ENCODE data around the gene MFSD2A.

The MFSD2A gene

DNA sequence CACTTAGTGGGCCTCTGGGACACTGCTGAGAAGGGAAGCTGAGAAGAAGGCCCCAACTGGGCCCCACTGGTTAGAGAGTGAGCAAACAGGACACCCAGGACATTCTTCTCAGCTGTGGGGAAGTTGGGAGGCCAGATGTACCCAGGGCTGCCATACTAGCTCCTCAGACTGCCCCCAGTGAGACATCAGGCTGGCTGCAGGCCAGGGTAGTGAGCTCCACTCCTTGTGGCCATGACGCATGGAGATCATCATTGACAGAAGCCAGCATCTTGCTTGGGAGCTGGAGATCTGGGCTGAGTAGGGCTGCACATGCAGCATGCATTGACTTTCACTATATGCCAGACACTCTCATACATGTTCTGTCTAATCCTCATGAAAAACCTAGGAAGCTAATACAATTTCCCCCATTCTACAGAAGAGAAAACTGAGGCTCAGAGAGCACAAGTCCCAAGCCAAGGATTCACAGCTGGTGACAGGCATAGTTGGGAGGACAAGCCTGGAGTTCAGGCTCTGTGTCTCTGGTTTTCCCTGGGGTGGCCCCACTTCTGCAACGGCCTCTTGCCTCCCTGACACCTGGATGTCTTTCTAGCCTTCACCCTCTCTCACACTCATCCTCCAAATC lies 29.1 kb upstream of the MFSD2A start:
- Histone ChIP-seq H3K36me3 (ENCODE audit: insufficient read depth, low read length) (no peaks in the 10 kb centered on the region), H3K79me2 (ENCODE audit: insufficient read depth, low read length) (no peaks in the 10 kb centered on the region), H3F3A (ENCODE audit: low read depth) (no peaks in the 10 kb centered on the region), H2AFZ (ENCODE audit: low read length) (no peak overlapping the region), H3K9me3 (ENCODE audit: insufficient read depth, low read depth, low read length) (no peaks in the 10 kb centered on the region), H3K4me2 (ENCODE audit: low read depth, low read length, poor library complexity, severe bottlenecking) (no peak overlapping the region), H4K20me1 (ENCODE audit: insufficient read depth, low read length, poor library complexity, severe bottlenecking) (no peaks in the 10 kb centered on the region), H3K4me1 (ENCODE audit: insufficient read depth, low read length, poor library complexity, severe bottlenecking) (no peaks in the 10 kb centered on the region), H3K27me3 (ENCODE audit: insufficient read depth, low read length, poor library complexity, severe bottlenecking) (no peaks in the 10 kb centered on the region), H3K9ac (ENCODE audit: low read depth, low read length, poor library complexity, severe bottlenecking) (no peak overlapping the region), H3K4me3 (ENCODE audit: low read length, poor library complexity, severe bottlenecking) (no peak overlapping the region), H3K9me2 (replicated peaks; ENCODE audit: low read depth, low read length) (no peaks in the 10 kb centered on the region)
- no peak for TF ChIP-seq CTCF (conservative IDR thresholded peaks at IDR 0.05; ENCODE audit: low read length)
- no peak for TF ChIP-seq EZH2phosphoT487 (IDR thresholded peaks at IDR 0.05; ENCODE audit: borderline replicate concordance)

DNA sequence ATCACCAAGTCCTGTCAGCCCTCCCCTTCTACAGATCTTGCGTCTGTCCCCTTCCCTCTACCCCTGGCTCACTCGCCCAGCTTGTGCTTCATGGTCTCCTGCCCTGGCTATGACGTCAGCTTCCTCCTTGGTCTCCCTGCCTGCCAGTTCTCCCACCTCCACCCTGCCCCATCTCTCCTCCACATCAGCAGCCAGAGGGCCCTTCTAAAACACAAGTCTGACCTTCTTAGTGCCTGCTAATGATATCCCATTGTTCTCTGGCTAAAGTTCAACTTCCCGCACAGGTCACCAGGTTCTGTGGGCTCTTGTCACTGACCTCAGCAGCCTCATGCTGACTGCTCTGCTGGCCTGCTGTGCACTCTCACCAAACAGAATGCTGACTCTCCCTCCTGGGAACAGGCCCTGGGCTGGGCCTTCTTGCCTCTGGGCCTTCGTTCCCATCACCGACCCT lies 28.6 kb upstream of the MFSD2A start:
- Histone ChIP-seq H2AFZ (ENCODE audit: low read length) (no peak overlapping the region), H3K4me1 (ENCODE audit: insufficient read depth, low read length, poor library complexity, severe bottlenecking) (no peaks in the 10 kb centered on the region), H3K4me3 (ENCODE audit: low read length, poor library complexity, severe bottlenecking) (no peak overlapping the region), H3K9me3 (ENCODE audit: insufficient read depth, low read depth, low read length) (no peaks in the 10 kb centered on the region), H3K9me2 (replicated peaks; ENCODE audit: low read depth, low read length) (no peaks in the 10 kb centered on the region), H3F3A (ENCODE audit: low read depth) (no peaks in the 10 kb centered on the region), H3K4me2 (ENCODE audit: low read depth, low read length, poor library complexity, severe bottlenecking) (no peak overlapping the region), H3K9ac (ENCODE audit: low read depth, low read length, poor library complexity, severe bottlenecking) (no peak overlapping the region), H3K79me2 (ENCODE audit: insufficient read depth, low read length) (no peaks in the 10 kb centered on the region), H4K20me1 (ENCODE audit: insufficient read depth, low read length, poor library complexity, severe bottlenecking) (no peaks in the 10 kb centered on the region), H3K27me3 (ENCODE audit: insufficient read depth, low read length, poor library complexity, severe bottlenecking) (no peaks in the 10 kb centered on the region), H3K36me3 (ENCODE audit: insufficient read depth, low read length) (no peaks in the 10 kb centered on the region)
- TF ChIP-seq EZH2phosphoT487 (IDR thresholded peaks at IDR 0.05; ENCODE audit: borderline replicate concordance) (no peak), CTCF (conservative IDR thresholded peaks at IDR 0.05; ENCODE audit: low read length) (no peak)

GRCh38 chr1:39926820-39927219 lies 28.1 kb upstream of the MFSD2A start:
- no peak for TF ChIP-seq CTCF (conservative IDR thresholded peaks at IDR 0.05; ENCODE audit: low read length)
- no peak for TF ChIP-seq EZH2phosphoT487 (IDR thresholded peaks at IDR 0.05; ENCODE audit: borderline replicate concordance)
- no peak overlapping the region for H3K4me3 ChIP-seq (ENCODE audit: low read length, poor library complexity, severe bottlenecking)
- no peaks in the 10 kb centered on the region for H3K9me3 ChIP-seq (ENCODE audit: insufficient read depth, low read depth, low read length)
- no peaks in the 10 kb centered on the region for H3K4me1 ChIP-seq (ENCODE audit: insufficient read depth, low read length, poor library complexity, severe bottlenecking)
- H3K4me2 ChIP-seq (ENCODE audit: low read depth, low read length, poor library complexity, severe bottlenecking), result no peak overlapping the region
- H2AFZ ChIP-seq (ENCODE audit: low read length), result no peak overlapping the region
- no peaks in the 10 kb centered on the region for H3K36me3 ChIP-seq (ENCODE audit: insufficient read depth, low read length)
- H4K20me1 ChIP-seq (ENCODE audit: insufficient read depth, low read length, poor library complexity, severe bottlenecking), result no peaks in the 10 kb centered on the region
- no peaks in the 10 kb centered on the region for H3K79me2 ChIP-seq (ENCODE audit: insufficient read depth, low read length)
- no peak overlapping the region for H3K9ac ChIP-seq (ENCODE audit: low read depth, low read length, poor library complexity, severe bottlenecking)
- H3K9me2 ChIP-seq (replicated peaks; ENCODE audit: low read depth, low read length), result no peaks in the 10 kb centered on the region
- no peaks in the 10 kb centered on the region for H3F3A ChIP-seq (ENCODE audit: low read depth)
- H3K27me3 ChIP-seq (ENCODE audit: insufficient read depth, low read length, poor library complexity, severe bottlenecking), result no peaks in the 10 kb centered on the region

Measured in Loucy (cell line).